Mammary epithelial cell (primary cell): ENCODE results near the gene DLG1.
"Not testable (repeated sequence)": the region's sequence is repeated elsewhere in the genome, so short reads cannot be mapped to it uniquely, and the experiment has no call there.

Source experiments
- EZH2 ChIP-seq: IDR thresholded peaks from 2 replicates; pipeline ENCODE4 v1.6.1; 2012; ENCODE audit warnings: low read length, inconsistent platforms, borderline replicate concordance
- TF ChIP-seq, protein P1 (sequence below), 2 donors: IDR thresholded peaks in 1 of 2; conservative IDR thresholded peaks in 1 of 2; 2 replicates each; pipeline ENCODE4 v1.5.1; 2011 to 2012; ENCODE audit warnings: inconsistent platforms in 2 of 2, low read length in 2 of 2, mild to moderate bottlenecking in 2 of 2, control low read depth in 1 of 2, low read depth in 1 of 2; ENCODE audit not compliant: insufficient read depth in 1 of 2; ENCODE audit errors: extremely low read depth in 1 of 2

DNA sequence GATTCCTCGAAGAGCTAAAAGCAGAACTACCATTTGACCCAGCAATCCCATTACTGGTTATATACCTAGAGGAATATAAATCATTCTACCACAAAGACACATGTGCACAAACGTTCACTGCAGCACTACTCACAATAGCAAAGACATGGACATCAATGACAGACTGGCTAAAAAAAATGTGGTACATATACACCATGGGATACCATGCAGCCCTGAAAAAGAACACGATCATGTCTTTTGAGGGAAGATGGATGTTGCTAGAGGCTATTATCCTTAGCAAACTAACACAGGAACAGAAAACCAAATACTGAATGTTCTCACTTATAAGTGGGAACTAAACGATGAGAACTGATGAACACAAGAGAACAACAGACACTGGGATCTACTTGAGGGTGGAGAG is 86.7 kb downstream of the DLG1 start:
- TF ChIP-seq, protein P1, sequence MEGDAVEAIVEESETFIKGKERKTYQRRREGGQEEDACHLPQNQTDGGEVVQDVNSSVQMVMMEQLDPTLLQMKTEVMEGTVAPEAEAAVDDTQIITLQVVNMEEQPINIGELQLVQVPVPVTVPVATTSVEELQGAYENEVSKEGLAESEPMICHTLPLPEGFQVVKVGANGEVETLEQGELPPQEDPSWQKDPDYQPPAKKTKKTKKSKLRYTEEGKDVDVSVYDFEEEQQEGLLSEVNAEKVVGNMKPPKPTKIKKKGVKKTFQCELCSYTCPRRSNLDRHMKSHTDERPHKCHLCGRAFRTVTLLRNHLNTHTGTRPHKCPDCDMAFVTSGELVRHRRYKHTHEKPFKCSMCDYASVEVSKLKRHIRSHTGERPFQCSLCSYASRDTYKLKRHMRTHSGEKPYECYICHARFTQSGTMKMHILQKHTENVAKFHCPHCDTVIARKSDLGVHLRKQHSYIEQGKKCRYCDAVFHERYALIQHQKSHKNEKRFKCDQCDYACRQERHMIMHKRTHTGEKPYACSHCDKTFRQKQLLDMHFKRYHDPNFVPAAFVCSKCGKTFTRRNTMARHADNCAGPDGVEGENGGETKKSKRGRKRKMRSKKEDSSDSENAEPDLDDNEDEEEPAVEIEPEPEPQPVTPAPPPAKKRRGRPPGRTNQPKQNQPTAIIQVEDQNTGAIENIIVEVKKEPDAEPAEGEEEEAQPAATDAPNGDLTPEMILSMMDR (conservative IDR thresholded peaks at IDR 0.05 in 1 of 2, IDR thresholded peaks at IDR 0.05 in 1 of 2; ENCODE audit: extremely low read depth in 1 of 2, insufficient read depth in 1 of 2, low read depth in 1 of 2, low read length in 2 of 2), result not testable (repeated sequence)
- not testable (repeated sequence) for TF ChIP-seq EZH2
